ENCODE measurements around the gene SPON2.

- TF ChIP-seq CTCF (IDR thresholded peaks at IDR 0.05) (no peak), POLR2A (IDR thresholded peaks at IDR 0.05) (no peak)
Observed at GRCh38 chr4:1212546-1213335, 40.4 kb upstream of the SPON2 start.

Data from thyroid gland (tissue), 4 donors.